Embryonic facial prominence (tissue), 1 donor: ENCODE results near the gene CPNE4.
"Not testable (repeated sequence)": the region's sequence is repeated elsewhere in the genome, so short reads cannot be mapped to it uniquely, and the experiment has no call there.

Source experiments
- DNase-seq: peaks from one replicate; pipeline ENCODE4 v3.0.0-alpha.2; 2016; ENCODE audit errors: extremely low spot score

CPNE4 gene

DNA sequence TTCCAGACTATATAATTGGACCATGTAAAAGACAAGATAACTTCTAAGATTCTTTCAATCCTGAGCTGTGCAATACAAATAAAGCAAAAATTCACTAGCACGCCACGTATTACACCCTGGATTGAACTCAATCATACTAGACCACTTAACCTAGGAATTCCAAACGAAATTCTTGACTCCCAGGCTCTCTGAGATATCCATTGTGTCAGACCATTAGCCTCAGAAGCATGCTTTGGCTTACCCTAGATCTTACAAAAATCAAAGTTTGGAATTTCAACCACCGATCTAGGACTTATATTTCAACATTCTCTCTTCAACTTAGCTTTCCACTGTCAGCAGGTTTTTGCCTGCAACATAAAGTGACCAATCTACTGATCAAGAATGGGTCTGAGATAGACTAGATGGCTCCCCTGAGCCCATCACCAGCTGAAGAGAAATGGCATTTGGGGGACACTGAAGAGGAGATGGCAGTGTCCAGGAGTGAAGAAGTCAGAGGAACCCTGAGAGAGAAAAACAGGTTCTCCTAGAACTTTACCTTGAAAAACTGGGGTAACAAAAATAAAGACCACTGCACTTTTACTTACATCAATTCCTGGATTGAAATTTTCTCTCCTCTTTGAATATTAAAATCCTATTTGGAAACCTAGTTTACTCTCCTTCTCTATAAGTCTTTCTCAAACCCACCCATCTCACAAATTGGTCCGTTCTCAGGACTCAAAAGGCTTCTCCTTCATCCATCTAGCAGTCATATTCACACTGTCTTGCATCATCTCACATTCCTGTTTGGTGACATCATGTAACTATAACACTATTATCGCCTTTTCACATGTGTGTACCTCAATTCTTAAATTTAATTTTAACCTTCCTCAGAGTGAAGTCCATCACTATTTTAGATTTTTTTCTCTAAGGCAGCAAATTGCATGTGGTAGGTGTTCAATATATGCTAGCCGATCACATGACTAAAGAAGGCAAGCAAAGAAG is 18.5 kb downstream of the CPNE4 start:
- DNase-seq: no peak

DNA sequence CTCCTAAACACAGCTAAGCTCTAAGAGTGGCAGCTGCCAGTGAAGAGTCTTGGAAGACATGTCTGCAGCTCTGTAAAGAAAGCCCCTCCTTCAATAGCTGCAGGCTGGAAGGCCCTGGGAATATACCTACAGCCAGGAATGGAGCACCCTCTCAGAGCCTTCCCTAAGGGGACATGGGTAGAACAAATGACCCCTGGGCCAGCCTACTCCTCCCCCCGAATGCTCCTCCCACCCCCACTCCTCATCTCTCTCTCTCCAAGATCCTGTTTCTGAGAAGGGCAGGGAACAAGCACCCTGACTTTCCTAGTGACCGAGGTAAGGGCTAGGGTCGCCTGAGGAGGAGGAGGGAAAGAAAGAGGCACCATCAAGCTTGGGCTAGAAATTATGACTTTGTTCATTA is 20.7 kb downstream of the CPNE4 start:
- no peak for DNase-seq

DNA sequence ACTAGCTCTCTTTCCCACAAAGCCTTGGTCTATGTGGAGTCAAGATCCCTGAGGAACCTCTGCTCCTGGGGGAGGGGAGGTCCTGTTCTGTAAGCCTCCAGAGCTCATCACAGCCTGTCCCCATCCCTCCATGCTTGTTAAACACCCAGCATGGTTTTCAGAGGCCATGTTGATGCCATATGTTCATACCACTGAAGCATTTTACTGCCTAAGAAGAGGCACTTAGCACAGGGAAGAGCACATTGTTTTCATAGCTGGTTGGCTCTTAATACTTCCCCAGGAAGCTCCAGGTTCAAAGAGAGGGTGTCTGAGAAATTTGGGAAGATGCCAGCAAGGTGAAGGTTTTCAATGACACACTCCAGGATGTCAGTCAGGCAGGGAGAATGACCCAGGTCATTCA is 25.6 kb downstream of the CPNE4 start:
- no peak for DNase-seq

DNA sequence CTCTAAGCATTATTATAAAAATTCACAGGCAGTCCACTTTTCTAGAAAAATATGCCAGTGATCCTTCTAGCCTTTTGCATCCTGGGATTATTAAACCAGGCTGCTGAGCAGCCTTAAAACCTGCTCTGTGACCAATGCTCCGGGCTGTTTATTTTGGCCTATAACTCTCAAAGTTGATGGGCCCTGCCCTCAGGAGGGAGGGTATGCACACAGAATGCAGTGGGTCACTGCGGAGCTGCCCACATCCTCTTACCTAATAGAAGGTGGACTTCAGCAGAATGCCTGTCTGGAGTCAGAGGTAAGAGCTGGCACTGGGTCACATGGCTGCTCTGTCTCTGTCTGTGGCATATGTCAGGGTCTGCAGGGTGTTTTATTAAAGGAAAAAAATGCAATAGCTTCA is 26.0 kb downstream of the CPNE4 start:
- DNase-seq: no peak

DNA sequence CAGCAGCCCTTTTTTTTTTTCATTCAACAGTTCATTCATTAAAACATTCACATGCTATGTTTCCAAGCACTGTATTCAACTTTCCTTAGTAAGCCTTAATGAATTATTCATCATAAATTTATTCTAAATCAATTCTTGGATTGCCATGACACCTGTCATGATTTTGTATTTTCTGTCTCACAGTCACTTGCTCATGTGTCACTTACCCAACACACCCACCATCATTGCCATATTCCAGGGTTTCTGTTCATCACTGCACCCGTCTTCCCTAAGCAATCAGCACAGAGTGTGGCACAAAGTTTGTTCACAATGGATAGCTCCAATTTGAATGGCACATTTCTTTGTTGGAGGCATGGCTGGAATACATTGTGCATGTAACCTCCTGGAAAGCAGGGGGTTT is 27.2 kb downstream of the CPNE4 start:
- no peak for DNase-seq

- DNase-seq: no peak
Measured at GRCh38 chr3:132006605-132007204, 28.1 kb downstream of the CPNE4 start.

GRCh38 chr3:132004571-132004970 is 30.2 kb downstream of the CPNE4 start:
- DNase-seq: no peak

DNA sequence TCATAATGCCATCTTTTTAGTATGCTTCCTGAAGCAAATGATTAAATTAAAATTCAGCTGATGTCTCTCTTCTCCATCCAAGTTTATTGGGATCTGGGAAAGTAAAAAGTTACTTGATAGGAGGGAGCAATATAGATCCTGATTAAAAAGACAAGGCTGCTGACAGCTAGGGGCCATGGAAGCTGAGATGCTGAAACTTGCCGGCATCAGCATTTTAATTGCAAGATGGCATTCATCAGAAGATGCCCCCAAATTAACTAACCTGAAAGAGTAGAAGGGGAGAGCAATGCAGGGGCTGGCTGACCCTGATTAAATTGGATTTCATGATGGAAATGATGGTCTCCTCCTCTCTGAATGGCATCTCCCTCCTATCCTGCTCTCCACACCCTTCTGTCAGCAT is 31.1 kb downstream of the CPNE4 start:
- DNase-seq: no peak

DNA sequence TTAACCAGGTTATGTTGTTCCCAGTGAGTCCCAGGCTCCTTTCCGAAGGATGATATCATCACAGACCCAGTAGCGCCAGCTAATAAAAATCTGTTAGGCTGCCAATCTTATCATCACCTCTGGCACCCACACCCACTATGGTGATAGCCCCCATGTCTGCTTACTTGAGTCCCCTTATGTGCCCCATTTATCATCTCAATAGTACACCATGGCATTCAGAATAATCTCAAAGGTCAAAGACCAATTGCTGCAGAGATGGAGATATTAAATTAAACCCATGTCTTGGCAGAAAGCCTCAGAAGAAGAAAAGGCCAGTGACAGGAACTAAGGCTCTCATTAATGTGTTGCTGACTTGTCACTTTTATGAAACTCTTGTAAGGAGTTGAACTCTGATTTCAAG is 32.8 kb downstream of the CPNE4 start:
- DNase-seq: no peak

GRCh38 chr3:132001036-132001435 is 33.8 kb downstream of the CPNE4 start:
- no peak for DNase-seq

- no peak for DNase-seq
Measured at GRCh38 chr3:131998027-131998426, 36.8 kb downstream of the CPNE4 start.

GRCh38 chr3:131995891-131996290 is 38.9 kb downstream of the CPNE4 start:
- no peak for DNase-seq

DNA sequence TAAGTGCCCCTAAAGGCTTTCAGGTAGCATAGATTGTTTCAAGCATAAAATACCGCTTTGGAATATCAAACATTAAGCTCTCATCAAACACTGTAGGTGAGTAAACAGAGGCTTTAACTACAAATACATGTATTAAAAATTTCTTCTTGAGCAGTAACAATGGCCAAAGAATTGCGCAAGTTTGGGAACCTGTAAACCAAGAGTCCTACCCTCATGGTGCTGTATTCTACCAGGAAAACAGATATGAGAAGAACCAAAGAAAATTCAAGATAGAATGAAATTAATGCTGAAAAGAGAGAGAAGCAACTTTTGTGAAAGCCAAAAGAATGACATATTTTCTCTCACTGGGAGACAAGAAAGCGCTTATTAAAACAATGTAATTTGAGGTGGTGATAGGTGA is 45.5 kb downstream of the CPNE4 start:
- DNase-seq: no peak

GRCh38 chr3:131988209-131988608 is 46.6 kb downstream of the CPNE4 start:
- no peak for DNase-seq

DNA sequence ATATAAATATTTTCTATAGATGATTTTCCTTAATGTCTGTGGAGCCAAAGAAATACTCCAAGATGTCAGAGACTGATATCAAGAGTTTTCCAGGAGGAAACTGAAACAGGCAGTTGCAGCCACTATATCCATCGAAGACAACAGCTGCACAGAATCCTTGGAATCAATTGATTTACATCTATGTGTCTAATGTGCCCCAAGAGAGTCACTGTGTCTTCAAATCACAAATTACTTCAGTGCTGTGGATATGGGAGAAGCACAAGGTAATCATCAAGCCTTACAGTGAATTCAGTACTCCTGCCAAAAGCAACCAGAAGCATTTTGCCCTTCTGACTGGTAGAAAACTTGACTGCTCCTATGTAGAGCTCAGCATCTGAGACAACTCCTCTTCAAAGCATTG is 51.1 kb downstream of the CPNE4 start:
- no peak for DNase-seq

GRCh38 chr3:131981323-131981722 is 53.5 kb downstream of the CPNE4 start:
- DNase-seq: no peak

GRCh38 chr3:131976448-131976847 is 58.4 kb downstream of the CPNE4 start:
- DNase-seq: no peak

GRCh38 chr3:131975047-131975446 is 59.8 kb downstream of the CPNE4 start:
- DNase-seq: no peak

DNA sequence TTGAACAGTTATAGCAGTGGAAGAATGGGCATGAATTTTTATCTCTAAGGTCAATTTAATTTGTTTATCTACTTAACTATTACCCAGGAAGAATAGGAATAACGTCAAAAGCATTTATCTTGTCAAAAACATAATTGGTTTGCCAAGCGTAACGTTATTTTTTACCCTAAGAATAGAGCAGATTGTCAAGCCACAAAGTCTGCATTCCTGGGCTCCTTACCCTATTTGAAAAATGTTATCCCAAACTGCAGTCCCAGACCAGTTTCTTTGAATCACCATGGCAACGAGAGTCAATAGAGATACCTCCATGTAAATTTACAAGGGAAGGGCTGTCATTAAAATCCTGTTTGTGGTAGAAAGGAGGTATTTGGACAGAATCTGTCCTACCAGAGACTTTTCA is 61.1 kb downstream of the CPNE4 start:
- peak; percentile 47 for DNase-seq

- no peak for DNase-seq
Measured at GRCh38 chr3:131972550-131972949, 62.3 kb downstream of the CPNE4 start.

GRCh38 chr3:131972091-131972490 is 62.7 kb downstream of the CPNE4 start:
- no peak for DNase-seq

DNA sequence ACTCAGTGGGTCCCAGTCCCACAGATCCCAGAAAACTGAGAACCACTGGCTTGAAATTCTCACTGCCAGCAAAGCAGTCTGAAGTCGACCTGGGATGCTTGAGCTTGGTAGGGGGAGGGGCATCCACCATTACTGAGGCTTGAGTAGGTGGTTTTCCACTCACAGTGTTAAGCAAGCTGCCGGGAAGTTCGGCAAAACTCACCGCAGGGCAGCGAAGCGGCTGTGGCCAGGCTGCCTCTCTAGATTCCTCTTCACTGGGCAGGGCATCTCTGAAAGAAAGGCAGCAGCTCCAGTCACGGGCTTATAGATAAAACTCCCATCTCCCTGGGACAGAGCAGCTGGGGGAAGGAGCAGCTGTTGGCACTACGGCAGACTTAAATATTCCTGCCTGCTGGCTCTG is 71.4 kb downstream of the CPNE4 start:
- not testable (repeated sequence) for DNase-seq

DNA sequence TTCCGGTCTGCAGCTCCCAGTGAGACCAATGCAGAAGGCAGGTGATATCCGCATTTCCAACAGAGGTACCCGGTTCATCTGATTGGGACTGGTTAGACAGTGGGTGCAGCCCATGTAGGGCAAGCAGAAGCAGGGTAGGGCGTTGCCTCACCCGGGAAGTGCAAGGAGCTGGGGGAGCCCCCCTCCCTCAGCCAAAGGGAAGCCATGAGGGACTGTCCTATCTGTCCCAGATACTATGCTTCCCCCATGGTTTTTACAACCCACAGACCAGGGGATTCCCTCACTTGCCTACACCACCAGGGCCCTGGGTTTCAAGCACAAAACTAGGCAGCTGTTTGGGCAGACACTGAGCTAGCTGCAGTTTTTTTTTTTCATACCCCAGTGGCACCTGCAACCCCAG is 71.8 kb downstream of the CPNE4 start:
- DNase-seq: no peak
